HL-60 (cell line): ENCODE data around the gene FOXN1.

Experiments
- DNase-seq, 2 experiments: peaks; one replicate each; pipeline ENCODE4 v3.0.0-alpha.2; 2010 to 2020; ENCODE audit warnings: low read depth in 1 of 2, low spot score in 1 of 2
- H3K27ac ChIP-seq: fragments of 250-450 bp; sonication (Bioruptor Pico); replicated peaks from 2 replicates; pipeline ENCODE4 v1.5.1; 2020; ENCODE audit warnings: mild to moderate bottlenecking, moderate library complexity
- H3K27me3 ChIP-seq: fragments of 250-450 bp; sonication (Bioruptor Pico); 2 replicates; pipeline ENCODE4 v1.5.1; 2021; ENCODE audit warnings: mild to moderate bottlenecking, moderate library complexity; ENCODE audit not compliant: insufficient read depth, poor library complexity, severe bottlenecking
- H3K4me3 ChIP-seq: replicated peaks from 2 replicates; pipeline ENCODE4 v1.5.1; 2011; ENCODE audit warnings: mild to moderate bottlenecking, control low read depth, low read length; ENCODE audit not compliant: insufficient read depth
- CTCF ChIP-seq: IDR thresholded peaks from one replicate; pipeline ENCODE4 v1.5.1; 2011; ENCODE audit warnings: low read length, control low read depth, inconsistent platforms; ENCODE audit not compliant: insufficient read depth
- GABPA ChIP-seq: IDR thresholded peaks from 2 replicates; pipeline ENCODE4 v1.6.1; 2012; ENCODE audit warnings: low read depth
- POLR2AphosphoS5 ChIP-seq: IDR thresholded peaks from 2 replicates; pipeline ENCODE4 v1.6.1; 2012; ENCODE audit warnings: low read depth
- SPI1 ChIP-seq: IDR thresholded peaks from 2 replicates; pipeline ENCODE4 v1.6.1; 2012; ENCODE audit warnings: low read depth, mild to moderate bottlenecking, borderline replicate concordance
- TF ChIP-seq, protein P1 (sequence below): IDR thresholded peaks from 2 replicates; pipeline ENCODE4 v1.6.1; 2012; ENCODE audit warnings: low read depth; ENCODE audit not compliant: insufficient replicate concordance

FOXN1 gene

GRCh38 chr17:28469376-28469775, 36.8 kb upstream of the FOXN1 start:
- H3K27ac ChIP-seq = no peak overlapping the region
- TF ChIP-seq POLR2AphosphoS5 (no peak), CTCF (no peak), SPI1 (no peak), GABPA (no peak)
- TF ChIP-seq, protein P1, sequence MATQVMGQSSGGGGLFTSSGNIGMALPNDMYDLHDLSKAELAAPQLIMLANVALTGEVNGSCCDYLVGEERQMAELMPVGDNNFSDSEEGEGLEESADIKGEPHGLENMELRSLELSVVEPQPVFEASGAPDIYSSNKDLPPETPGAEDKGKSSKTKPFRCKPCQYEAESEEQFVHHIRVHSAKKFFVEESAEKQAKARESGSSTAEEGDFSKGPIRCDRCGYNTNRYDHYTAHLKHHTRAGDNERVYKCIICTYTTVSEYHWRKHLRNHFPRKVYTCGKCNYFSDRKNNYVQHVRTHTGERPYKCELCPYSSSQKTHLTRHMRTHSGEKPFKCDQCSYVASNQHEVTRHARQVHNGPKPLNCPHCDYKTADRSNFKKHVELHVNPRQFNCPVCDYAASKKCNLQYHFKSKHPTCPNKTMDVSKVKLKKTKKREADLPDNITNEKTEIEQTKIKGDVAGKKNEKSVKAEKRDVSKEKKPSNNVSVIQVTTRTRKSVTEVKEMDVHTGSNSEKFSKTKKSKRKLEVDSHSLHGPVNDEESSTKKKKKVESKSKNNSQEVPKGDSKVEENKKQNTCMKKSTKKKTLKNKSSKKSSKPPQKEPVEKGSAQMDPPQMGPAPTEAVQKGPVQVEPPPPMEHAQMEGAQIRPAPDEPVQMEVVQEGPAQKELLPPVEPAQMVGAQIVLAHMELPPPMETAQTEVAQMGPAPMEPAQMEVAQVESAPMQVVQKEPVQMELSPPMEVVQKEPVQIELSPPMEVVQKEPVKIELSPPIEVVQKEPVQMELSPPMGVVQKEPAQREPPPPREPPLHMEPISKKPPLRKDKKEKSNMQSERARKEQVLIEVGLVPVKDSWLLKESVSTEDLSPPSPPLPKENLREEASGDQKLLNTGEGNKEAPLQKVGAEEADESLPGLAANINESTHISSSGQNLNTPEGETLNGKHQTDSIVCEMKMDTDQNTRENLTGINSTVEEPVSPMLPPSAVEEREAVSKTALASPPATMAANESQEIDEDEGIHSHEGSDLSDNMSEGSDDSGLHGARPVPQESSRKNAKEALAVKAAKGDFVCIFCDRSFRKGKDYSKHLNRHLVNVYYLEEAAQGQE = no peak
- no peak overlapping the region for H3K4me3 ChIP-seq
- no peak for DNase-seq
- H3K27me3 ChIP-seq = peaks cover 8% of the 10 kb centered on the region

GRCh38 chr17:28470266-28470913, 35.8 kb upstream of the FOXN1 start:
- no peak for DNase-seq
- H3K4me3 ChIP-seq = no peak overlapping the region

DNA sequence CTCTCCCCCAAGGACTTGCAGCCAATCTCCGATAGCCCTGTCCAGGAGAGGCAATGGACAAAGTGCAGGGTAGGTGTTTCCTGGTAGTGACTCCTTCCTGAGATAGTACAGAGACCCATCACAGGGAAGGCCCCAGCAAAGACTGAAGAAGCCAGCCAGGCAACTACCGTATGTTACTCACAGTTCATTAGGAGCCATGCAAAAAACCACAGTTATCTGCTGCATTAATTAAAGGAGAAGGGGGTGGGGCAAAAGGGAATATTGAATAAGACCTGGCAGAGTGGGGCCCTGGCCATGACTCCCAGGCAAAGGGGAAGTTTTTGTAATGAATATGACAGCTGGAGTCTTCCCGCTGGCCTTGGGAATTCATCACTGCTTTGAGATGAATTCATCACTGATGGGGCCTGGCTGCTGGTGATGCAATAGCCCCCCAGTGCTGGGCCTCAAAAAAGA, 35.2 kb upstream of the FOXN1 start:
- DNase-seq = no peak
- peaks cover 10% of the 10 kb centered on the region for H3K27me3 ChIP-seq
- TF ChIP-seq POLR2AphosphoS5 = no peak
- TF ChIP-seq GABPA = no peak
- no peak for TF ChIP-seq CTCF
- TF ChIP-seq SPI1 = no peak
- TF ChIP-seq, protein P1 = no peak
- H3K27ac ChIP-seq = no peak overlapping the region
- H3K4me3 ChIP-seq = no peak overlapping the region

More at GRCh38 chr17:28470266-28470913, 35.8 kb upstream of the FOXN1 start:
- H3K27me3 ChIP-seq = peaks cover 9% of the 10 kb centered on the region
- H3K27ac ChIP-seq = no peak overlapping the region
- TF ChIP-seq CTCF = no peak
- TF ChIP-seq GABPA = no peak
- no peak for TF ChIP-seq SPI1
- TF ChIP-seq, protein P1 = no peak
- TF ChIP-seq POLR2AphosphoS5 = no peak
